GM18867 (cell line): ENCODE results near the gene CYP27C1.
"Not testable (repeated sequence)": the region's sequence is repeated elsewhere in the genome, so short reads cannot be mapped to it uniquely, and the experiment has no call there.

ENCODE experiments used
- ATAC-seq: cut with Tn5 transposase; IDR thresholded peaks from one replicate; pipeline ENCODE4 v1.9.1; 2021; ENCODE audit warnings: mild to moderate bottlenecking, moderate library complexity; ENCODE audit not compliant: unreplicated experiment

CYP27C1 gene

DNA sequence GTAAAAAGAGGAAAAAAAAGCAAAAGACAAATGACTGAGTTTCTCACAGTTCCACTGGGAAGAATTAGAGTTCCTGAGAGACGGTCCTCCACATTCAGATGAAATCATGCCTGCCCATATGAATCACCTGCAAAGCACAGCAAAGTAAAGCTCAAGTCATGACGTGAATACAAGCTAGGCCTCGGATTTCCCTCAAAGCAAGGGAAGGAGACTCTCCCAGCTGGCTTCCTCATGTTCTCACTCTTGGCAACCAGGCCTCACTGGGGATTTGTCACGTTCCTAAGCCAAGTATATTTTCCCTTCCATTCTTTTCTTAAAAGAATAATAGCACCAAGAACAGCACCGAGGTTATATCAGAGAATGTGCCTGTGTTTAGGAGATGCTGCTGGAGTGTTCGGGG, 47.0 kb downstream of the CYP27C1 start:
- no peak for ATAC-seq

DNA sequence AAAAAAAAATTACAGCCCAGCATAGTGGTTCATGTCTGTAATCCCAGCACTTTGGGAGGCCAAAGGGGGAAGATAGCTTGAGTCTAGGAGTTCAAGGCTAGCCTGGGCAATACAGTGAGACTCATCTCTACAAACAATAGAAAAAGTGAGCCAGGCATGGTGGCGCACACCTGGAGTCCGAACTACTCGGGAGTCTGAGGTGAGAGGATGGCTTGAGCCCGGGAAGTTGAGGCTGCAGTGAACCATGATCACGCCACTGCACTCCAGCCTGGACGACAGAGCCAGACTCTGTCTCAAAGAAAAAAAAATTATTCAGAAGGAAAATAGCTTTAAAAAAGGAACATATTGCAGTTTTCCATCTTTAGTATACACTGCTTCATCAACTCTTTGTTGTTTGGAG, 47.8 kb downstream of the CYP27C1 start:
- ATAC-seq: no peak

- ATAC-seq: no peak
Measured at GRCh38 chr2:127170452-127171197, 49.5 kb downstream of the CYP27C1 start.

- no peak for ATAC-seq
Measured at GRCh38 chr2:127170021-127170420, 50.1 kb downstream of the CYP27C1 start.

GRCh38 chr2:127169066-127169660, 50.9 kb downstream of the CYP27C1 start:
- ATAC-seq: no peak

- ATAC-seq: no peak
Measured at GRCh38 chr2:127166231-127166860, 53.8 kb downstream of the CYP27C1 start.

DNA sequence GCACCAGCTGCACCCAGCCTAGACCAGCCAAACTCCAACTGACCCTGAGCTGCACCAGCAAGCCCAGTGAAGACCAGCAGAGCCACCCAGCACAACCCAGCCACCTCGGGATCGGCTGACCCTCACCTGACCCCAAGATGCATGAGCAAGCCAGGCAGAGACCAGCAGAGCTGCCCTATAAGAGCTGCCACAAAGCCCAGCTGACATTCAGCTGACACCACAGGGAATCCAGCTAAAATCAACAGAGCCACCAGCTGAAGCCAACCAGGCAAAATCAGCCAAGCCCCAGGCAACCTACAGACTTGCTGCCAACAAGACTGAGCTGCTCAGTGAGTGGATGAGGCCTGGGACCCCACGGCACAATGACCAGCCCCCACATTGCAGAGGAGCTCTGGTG, 54.6 kb downstream of the CYP27C1 start:
- no peak for ATAC-seq

- ATAC-seq: no peak
Measured at GRCh38 chr2:127164761-127165538, 55.1 kb downstream of the CYP27C1 start.

GRCh38 chr2:127163921-127164320, 56.2 kb downstream of the CYP27C1 start:
- ATAC-seq: no peak

DNA sequence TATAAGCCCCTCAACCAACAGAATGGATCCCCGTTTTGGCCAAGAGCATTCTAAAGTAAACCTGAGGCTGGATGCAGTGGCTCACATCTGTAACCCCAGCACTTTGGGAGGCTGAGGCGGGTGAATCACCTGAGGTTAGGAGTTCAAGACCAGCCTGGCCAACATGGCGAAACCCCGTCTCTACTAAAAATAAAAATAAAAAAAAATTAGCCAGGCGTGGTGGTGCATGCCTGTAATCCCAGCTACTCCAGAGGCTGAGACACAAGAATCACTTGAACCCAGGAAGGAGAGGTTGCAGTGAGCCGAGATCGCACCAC, 57.1 kb downstream of the CYP27C1 start:
- ATAC-seq: not testable (repeated sequence)

- no peak for ATAC-seq
Measured at GRCh38 chr2:127162261-127163089, 57.6 kb downstream of the CYP27C1 start.

DNA sequence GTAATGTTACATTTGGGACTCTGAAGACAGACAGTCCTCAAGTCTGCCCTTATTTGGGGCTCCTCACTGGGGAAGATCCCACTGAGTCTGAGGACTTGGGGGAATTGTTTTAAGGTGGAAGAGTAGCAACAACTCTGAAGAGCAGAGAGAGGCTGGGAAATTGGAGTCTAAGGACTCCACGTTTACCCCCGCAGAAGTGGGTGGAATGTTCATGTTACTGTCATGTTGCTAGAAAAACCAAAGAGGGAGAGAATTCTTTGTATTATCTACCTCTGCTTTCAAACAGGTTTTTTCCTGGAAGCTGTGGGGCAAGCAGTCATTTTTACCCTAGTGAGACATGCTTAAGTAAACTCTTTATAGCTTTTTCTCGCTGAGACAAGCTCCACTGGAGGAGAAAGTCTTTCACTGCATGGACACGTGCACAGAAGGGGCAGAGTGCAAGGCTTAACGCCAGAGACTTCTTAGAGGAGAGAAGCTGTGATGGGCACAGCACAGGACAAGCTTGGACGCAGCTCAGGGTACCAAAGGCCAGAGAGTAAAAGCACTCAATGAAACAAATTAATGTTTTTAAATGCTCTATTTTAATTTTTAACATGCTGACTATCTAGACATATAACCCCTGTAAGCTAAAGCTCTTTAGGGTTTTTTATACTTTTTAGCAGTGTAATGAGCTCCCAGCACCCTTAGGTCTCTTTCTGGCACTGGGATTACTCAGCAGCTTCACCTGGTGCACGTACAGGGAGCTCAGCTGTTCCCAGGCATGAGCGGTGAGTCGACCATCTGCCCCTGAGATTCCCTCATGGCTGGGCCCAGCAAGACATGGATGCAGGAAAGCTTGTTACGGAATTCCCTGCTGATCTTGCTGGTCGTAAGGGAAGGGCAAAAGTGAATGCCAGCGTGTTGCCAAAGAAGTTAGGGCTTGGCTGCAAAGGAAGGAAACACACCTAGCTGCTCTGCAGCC, 58.6 kb downstream of the CYP27C1 start:
- ATAC-seq: no peak

DNA sequence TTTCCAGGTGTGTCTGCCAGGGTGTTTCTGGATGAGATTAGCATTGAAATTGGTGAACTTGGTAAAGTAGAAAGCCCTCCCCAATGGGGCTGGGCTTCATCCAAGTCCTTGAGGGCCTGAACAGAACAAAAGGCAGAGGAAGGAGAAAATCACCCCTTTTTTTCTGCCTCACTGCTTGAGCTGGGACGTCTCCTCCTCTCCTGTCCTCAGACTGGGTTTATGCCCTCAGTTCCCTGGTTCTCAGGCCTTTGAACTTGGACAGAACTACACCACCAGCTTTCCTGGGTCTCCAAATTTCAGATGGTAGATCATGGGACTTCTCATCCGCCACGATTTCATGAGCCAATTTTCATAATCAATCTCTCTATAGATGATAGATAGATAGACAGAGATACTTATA, 59.4 kb downstream of the CYP27C1 start:
- no peak for ATAC-seq

GRCh38 chr2:127159543-127159942, 60.6 kb downstream of the CYP27C1 start:
- ATAC-seq: no peak

GRCh38 chr2:127158614-127159290, 61.3 kb downstream of the CYP27C1 start:
- peak; percentile 68 for ATAC-seq

- ATAC-seq: no peak
Measured at GRCh38 chr2:127157651-127158485, 62.2 kb downstream of the CYP27C1 start.

DNA sequence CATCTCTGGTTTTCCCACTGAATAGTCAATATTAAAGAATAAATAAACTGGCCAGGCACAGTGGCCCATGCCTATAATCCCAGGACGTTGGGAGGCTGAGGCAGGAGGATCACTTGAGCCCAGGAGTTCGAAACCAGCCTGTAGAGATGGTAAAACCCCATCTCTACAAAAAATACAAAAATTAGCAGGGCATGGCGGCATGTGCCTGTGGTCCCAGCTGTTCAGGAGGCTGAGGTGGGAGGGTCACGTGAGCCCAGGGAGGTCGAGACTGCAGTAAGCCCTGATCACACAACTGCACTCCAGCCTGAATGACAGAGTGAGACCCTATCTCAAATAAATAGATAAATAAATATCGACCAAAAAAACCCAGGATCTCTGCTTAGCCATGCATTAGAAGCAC, 63.0 kb downstream of the CYP27C1 start:
- no peak for ATAC-seq

- ATAC-seq: no peak
Measured at GRCh38 chr2:127155947-127156346, 64.2 kb downstream of the CYP27C1 start.
